PC-9 (cell line): ENCODE results near the gene AMIGO2.

ENCODE experiments used
- CTCF ChIP-seq: fragments of 200-600 bp; sonication (generic); conservative IDR thresholded peaks from 2 replicates; pipeline ENCODE4 v1.6.1; 2017; ENCODE audit warnings: mixed run types, antibody characterized with exemption, mild to moderate bottlenecking, moderate library complexity
- EZH2 ChIP-seq: fragments of 200-600 bp; sonication (generic); IDR thresholded peaks from 2 replicates; pipeline ENCODE4 v1.8.0; 2017; ENCODE audit warnings: antibody characterized with exemption, low read depth

DNA sequence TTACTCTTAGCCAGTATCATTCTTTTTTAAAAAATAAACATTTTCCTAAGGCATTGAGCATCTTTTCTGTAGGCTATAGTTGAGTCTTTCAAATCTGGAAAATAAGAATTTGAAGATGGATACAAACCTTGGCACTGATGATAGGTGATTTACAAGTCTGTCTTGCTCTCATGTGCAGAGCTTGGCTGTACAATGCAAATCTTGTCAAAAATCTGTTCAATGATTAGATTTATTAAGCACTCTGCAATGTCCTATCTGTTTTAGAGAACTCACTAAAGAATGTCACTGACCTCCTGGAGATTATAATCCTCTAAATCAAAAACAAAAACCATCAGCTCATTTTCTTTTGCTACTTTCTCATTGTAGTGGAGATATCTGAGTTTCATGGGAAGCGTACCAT, 42.8 kb upstream of the AMIGO2 start:
- TF ChIP-seq CTCF (no peak), EZH2 (no peak)
